ENCODE data around the gene DUSP10. TPM values are rescaled to one million over a fixed set of nuclear protein-coding genes. Genes with fewer than 3 reads are reported as not detected.
A peak's percentile ranks its signal among the peaks of the same experiment; 100 is the strongest.

Gene DUSP10
- total RNA-seq, 1 donor from 2014 or later, result 10.2 TPM

DNA sequence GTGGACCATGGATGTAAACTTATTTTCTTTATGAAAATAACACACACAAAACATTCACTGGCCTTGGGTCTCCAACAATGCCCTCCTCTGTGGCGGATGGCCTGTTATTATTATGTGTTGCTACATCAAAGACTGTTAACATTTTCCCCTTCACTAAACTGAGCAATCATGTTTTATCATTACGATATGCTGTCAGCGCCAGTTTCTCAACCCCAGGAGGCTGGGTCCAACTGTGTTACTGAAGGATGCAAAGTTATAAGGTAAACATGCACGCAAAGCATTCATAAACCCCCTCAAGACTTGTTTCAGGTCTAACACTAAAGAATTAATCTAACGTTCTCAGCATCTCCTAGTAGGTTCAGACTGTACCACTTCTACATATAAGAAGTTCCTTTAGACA lies 6.0 kb upstream of the DUSP10 start:
- Mint-ChIP-seq H3K27ac (no peak overlapping the region), H3K4me3 (ENCODE audit: low read depth) (no peak overlapping the region), H3K9me3 (ENCODE audit: low read depth) (no peaks in the 10 kb centered on the region), H3K36me3 (ENCODE audit: insufficient read depth) (no peaks in the 10 kb centered on the region), H3K27me3 (no peaks in the 10 kb centered on the region), H3K4me1 (ENCODE audit: low read depth) (peaks cover 14% of the 10 kb centered on the region)
- TF ChIP-seq, protein P1, sequence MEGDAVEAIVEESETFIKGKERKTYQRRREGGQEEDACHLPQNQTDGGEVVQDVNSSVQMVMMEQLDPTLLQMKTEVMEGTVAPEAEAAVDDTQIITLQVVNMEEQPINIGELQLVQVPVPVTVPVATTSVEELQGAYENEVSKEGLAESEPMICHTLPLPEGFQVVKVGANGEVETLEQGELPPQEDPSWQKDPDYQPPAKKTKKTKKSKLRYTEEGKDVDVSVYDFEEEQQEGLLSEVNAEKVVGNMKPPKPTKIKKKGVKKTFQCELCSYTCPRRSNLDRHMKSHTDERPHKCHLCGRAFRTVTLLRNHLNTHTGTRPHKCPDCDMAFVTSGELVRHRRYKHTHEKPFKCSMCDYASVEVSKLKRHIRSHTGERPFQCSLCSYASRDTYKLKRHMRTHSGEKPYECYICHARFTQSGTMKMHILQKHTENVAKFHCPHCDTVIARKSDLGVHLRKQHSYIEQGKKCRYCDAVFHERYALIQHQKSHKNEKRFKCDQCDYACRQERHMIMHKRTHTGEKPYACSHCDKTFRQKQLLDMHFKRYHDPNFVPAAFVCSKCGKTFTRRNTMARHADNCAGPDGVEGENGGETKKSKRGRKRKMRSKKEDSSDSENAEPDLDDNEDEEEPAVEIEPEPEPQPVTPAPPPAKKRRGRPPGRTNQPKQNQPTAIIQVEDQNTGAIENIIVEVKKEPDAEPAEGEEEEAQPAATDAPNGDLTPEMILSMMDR (IDR thresholded peaks at IDR 0.05; ENCODE audit: unreplicated experiment), result no peak
- DNase-seq (ENCODE audit: low spot score, unreplicated experiment), result no peak

DNA sequence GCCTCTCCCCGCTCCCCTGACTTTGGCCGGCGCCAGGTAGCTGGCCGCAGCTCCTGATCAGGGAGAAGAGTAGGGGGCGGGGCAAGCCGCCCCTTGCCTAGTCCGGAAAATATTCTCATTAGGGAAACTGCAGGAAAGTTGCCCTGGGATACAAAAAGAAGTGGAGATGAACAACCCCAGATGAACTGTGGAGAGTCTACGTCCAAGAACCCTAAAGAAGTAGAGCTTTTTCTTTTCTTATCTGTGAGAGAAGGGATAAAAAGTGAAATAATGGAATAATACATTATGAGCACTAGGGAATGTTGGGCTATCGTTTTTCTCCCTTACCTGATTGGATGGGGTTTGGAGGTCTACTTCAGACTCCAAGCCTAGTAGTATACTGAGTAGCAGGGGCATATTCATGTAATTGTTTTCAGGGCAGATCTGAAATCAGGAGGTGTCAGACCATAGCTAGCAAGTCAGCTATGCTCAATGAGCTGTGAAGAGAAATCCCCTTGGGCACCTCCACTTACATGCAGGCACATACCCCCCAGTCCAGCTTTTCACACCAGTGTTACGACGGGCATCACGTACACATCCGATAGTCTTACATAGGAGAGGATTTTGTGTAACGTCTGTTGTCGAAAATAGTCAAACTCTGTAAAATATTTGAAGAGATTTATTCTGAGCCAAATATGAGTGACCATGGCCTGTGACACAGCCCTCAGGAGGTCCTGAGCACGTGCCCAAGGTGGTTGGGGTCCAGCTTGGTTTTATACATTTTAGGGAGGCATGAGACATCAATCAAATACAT lies 1.7 kb upstream of the DUSP10 start:
- no peaks in the 10 kb centered on the region for H3K27me3 Mint-ChIP-seq
- H3K9me3 Mint-ChIP-seq (ENCODE audit: low read depth), result no peaks in the 10 kb centered on the region
- peaks cover 12% of the 10 kb centered on the region for H3K4me1 Mint-ChIP-seq (ENCODE audit: low read depth)
- H3K27ac Mint-ChIP-seq, result peak overlapping the region; percentile 92
- peaks cover 5% of the 10 kb centered on the region for H3K36me3 Mint-ChIP-seq (ENCODE audit: insufficient read depth)
- H3K4me3 Mint-ChIP-seq (ENCODE audit: low read depth), result peak overlapping the region; percentile 81
- TF ChIP-seq, protein P1 (IDR thresholded peaks at IDR 0.05; ENCODE audit: unreplicated experiment), result no peak
- no peak for DNase-seq (ENCODE audit: low spot score, unreplicated experiment)

DNA sequence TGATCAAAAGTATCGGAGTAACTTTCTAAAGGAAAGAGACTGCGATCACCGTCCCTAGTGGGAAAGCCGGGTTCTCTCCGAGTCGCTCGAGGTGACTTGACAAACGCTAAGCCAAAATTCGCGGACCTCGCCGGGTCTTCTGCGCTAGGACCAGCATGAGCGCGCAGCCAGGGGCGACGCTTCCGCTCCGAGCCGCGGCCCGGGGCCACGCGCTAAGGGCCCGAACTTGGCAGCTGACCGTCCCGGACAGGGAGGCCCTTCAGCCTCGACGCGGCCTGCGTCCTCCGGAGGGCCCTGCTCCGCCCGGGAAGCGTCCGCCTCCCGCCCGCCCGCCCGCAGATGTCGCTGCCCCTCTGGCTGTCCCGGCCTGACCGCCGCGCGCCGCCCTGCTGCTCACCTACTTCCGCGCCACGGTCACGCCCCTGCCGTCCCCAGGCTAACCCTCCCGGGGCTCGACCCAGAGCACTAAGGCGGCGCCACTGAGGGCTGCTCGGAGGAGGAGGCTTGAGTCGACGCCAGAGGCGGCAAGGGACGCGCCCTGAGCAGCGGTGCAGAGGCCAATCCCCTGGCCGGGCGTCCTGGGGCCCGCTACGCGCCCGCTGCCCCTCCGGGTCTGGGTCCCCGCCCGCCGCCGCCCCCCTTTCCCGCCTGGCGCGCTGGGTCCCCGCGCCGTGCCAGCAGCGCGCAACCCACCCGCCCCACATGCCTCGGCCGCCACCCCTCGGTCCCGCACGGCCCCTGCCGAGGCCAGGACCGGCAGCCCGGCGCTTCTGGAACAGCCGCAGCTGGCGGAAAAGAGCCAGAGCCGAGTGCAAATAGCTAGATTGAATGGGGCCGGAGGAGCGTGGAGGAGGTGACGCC lies 896 bp upstream of the DUSP10 start:
- Mint-ChIP-seq H3K27me3 (no peaks in the 10 kb centered on the region), H3K4me3 (ENCODE audit: low read depth) (peak overlapping the region; percentile 81), H3K9me3 (ENCODE audit: low read depth) (no peaks in the 10 kb centered on the region), H3K4me1 (ENCODE audit: low read depth) (peaks cover 12% of the 10 kb centered on the region), H3K36me3 (ENCODE audit: insufficient read depth) (peaks cover 11% of the 10 kb centered on the region), H3K27ac (peak overlapping the region; percentile 94)
- DNase-seq (ENCODE audit: low spot score, unreplicated experiment), result peak; percentile 68
- TF ChIP-seq, protein P1 (IDR thresholded peaks at IDR 0.05; ENCODE audit: unreplicated experiment), result peak; percentile 22

DNA sequence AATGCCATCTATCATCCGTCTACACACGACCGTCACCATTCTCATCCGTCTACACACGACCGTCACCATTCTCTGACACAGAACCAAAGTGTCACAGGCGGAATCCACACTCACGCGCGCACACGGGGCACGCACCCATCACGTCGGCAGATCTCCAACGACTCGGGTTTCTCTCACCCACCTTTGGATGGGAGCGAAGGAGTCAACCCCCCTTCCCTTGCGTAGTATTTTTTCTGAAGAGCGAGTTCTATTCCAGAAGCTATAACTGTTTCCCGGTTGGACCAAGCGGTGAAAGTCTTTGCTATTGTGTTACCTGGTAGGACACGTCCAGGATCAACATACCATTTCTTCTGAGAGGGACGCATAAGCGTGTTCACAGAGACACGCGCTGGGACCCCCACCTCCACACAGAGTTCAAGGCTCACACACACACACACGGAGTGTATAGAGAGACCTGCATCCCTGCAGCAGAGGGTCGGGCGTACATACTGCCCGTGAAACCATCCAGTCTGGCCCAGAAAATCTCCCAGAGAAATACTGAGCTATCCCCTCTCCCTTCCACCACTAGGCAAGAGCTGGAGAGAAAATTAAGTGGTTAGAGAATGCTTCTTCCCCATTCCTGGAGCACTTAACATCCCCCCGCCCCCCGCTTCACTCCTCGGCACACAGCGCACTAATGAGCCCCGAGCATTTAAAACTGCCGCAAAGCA lies 741 bp downstream of the DUSP10 start:
- H3K36me3 Mint-ChIP-seq (ENCODE audit: insufficient read depth), result peaks cover 25% of the 10 kb centered on the region
- TF ChIP-seq, protein P1 (IDR thresholded peaks at IDR 0.05; ENCODE audit: unreplicated experiment), result no peak
- no peak for DNase-seq (ENCODE audit: low spot score, unreplicated experiment)
- H3K4me1 Mint-ChIP-seq (ENCODE audit: low read depth), result peaks cover 15% of the 10 kb centered on the region
- no peak overlapping the region for H3K4me3 Mint-ChIP-seq (ENCODE audit: low read depth)
- no peaks in the 10 kb centered on the region for H3K27me3 Mint-ChIP-seq
- H3K9me3 Mint-ChIP-seq (ENCODE audit: low read depth), result no peaks in the 10 kb centered on the region
- no peak overlapping the region for H3K27ac Mint-ChIP-seq

All from progenitor cell of endocrine pancreas (in vitro differentiated cells).